Body of pancreas (tissue), 4 donors: ENCODE measurements around the gene TMEM95.

ENCODE experiments used
- POLR2A ChIP-seq, 3 donors: fragments of 450-650 bp; IDR thresholded peaks; one replicate each; pipeline ENCODE4 v1.6.1; 2016; ENCODE audit warnings: antibody characterized with exemption in 3 of 3, mild to moderate bottlenecking in 2 of 3
- TF ChIP-seq, protein P1 (sequence below), 7 experiments: fragments of 450-650 bp in 4 of 7; fragments of 200-600 bp in 3 of 7; sonication (generic) in 3 of 7; IDR thresholded peaks; one replicate each; pipeline ENCODE4 v1.5.1; 2016 to 2019; ENCODE audit warnings: antibody characterized with exemption in 7 of 7

DNA sequence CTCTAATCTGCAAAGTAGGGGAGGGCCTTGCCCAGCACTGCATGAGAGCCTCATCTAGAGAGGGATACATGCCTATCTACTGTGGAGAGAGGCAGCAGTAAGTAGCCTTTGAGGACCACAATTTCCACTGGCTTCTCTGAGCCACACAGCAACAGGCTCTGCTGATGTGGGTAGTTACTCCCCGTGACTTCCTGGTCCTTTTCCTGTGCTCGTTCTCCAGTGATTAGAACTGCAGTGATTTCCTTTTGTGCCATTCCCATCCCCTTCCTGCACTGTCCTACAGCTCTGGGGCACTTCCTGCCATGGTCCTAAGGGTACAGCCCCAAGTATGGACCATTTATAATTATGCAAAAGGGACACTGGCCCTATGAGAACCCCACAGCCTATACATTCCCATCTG is 36.4 kb downstream of the TMEM95 start:
- TF ChIP-seq, protein P1, sequence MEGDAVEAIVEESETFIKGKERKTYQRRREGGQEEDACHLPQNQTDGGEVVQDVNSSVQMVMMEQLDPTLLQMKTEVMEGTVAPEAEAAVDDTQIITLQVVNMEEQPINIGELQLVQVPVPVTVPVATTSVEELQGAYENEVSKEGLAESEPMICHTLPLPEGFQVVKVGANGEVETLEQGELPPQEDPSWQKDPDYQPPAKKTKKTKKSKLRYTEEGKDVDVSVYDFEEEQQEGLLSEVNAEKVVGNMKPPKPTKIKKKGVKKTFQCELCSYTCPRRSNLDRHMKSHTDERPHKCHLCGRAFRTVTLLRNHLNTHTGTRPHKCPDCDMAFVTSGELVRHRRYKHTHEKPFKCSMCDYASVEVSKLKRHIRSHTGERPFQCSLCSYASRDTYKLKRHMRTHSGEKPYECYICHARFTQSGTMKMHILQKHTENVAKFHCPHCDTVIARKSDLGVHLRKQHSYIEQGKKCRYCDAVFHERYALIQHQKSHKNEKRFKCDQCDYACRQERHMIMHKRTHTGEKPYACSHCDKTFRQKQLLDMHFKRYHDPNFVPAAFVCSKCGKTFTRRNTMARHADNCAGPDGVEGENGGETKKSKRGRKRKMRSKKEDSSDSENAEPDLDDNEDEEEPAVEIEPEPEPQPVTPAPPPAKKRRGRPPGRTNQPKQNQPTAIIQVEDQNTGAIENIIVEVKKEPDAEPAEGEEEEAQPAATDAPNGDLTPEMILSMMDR (IDR thresholded peaks at IDR 0.05): no peak
- TF ChIP-seq POLR2A (IDR thresholded peaks at IDR 0.05): no peak
